Measurements from ENCODE around the gene METTL2B. TPM values are rescaled to one million over a fixed set of nuclear protein-coding genes. Genes with fewer than 3 reads are reported as not detected.

METTL2B gene
- total RNA-seq: 15.3 and 18.5 TPM in 2 replicates

GRCh38 chr7:128476402-128477335 is at the start of gene METTL2B:
Gene METTL2B (plus strand): TSS chr7:128476748. CDS start chr7:128476766, 18 bp downstream.
- DNase-seq (ENCODE audit: low read depth in 2 of 2): peak; percentile 92 to 95

GRCh38 chr7:128427289-128427891 is 49.2 kb upstream of the METTL2B start:
- DNase-seq (ENCODE audit: low read depth in 2 of 2): peak; percentile 60 to 73

DNA sequence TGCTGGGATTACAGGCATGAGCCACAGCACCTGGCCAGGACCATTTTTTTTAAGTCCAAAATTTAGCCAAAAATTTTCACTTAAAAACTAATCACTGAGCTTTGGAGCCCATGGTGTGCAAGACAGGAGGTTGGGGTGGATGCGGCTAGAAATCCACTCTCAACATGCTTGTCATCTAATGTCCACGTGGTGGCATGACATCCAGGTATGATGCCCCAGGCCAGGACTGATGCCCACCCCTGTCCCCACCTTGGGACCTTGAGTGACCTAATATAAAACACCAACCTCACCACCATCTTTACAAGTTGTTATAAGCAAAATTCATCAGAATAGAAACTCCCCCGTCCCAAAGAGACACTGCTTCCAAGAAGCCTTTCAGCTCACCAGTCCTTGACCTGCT is 46.3 kb upstream of the METTL2B start:
- no peak for DNase-seq (ENCODE audit: low read depth in 2 of 2)

- peak in 1 of 2 donors; percentile 31 for DNase-seq (ENCODE audit: low read depth in 2 of 2)
These were observed 45.3 kb upstream of the METTL2B start for GRCh38 chr7:128431221-128431620.

GRCh38 chr7:128431754-128432153 is 44.8 kb upstream of the METTL2B start:
- DNase-seq (ENCODE audit: low read depth in 2 of 2): no peak

GRCh38 chr7:128434413-128435326 is 41.9 kb upstream of the METTL2B start:
- no peak for DNase-seq (ENCODE audit: low read depth in 2 of 2)

DNA sequence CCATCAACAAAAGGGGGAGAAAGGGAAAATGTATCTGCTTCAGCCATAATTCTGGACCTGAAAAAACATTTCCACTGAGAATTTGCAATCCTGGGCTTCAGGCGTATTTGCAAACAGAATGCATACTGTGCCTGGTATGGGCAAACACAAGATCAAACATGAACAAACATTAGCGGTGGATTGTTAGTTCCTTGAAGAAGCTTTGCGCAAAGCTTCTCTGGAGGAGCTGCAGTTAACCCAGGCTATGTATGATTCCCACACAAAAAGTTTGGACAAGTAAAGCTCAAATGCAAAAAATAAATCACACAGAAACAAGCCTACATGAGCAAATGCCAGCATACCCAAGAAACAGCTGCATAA is 41.2 kb upstream of the METTL2B start:
- DNase-seq (ENCODE audit: low read depth in 2 of 2): no peak

DNA sequence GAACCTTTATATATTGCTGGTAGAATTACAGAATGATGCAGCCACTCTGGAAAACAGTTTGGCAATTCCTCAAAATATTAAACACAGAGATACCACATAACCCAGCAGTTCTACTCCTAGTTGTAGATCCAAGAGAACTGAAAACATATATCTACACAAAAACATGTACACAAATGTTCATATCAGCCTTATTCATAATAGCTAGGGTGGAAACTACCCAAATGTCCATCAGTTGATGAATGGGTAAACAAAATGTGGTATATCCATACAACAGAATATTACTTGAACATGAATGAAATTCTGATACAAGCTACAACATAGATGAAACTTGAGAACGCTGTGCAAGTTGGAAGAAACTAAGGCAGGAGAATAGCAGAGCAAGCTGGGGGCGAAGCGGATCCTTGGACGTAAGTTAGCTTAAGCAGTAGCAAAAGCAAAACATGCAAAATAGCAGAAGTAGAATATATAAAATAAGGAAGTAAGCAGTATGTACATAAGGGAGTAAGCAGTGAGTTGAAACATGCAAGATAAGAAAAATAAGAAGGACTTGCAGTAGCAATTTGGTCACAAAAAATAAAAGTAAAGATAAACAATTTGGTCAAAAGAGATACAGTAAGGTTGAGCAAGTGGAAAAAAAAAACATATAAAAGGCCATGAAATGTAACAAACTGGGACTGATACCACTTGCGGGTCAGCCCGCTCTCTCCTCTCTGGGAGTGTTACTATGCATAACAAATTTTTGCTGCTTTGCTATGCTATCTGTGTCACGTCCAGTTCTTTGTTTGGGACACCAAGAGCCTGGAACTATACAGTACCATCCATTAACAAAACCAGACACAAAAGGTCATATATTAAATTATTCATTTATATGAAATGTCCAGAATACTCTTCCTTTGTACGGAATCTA is 38.9 kb upstream of the METTL2B start:
- DNase-seq (ENCODE audit: low read depth in 2 of 2): no peak

- DNase-seq (ENCODE audit: low read depth in 2 of 2): no peak
These were observed 34.2 kb upstream of the METTL2B start for GRCh38 chr7:128442356-128442755.

DNA sequence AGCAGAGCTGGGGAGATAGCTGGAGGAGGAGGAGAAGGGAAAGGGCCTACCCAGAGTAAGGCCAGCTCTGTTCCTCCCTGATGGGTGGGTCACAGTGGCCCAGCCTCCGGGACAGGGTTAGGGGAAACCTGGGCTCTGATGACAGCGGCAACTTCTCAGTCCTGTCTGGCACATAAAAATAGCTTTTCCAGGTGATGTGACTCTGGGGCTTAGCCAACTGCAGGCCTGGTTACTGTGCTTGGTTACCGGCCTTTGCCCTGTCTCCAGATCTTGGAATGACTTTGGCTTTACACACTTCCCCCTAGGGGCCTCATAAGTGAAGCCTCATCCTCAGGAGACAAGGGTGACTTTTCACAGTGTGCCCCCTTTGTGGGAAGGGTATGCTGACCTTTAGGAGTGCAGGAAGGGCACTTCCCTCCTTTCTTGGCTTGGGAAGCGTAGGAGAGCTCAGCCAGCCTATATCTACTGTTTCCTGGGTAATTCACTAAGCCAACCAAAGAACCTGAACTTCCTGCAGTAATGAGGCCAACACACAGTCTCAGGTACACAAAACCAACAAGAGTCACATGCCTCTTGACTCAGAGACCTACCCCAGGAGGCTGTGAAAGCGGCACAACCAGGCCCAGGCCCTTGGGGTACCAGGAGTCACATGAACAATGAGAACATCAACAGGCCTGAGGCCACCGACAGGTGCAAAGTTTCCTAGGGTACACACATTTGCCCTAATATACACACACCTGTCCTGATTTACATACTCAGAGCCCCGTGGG is 32.5 kb upstream of the METTL2B start:
- no peak for DNase-seq (ENCODE audit: low read depth in 2 of 2)

GRCh38 chr7:128446306-128446705 is 30.2 kb upstream of the METTL2B start:
- DNase-seq (ENCODE audit: low read depth in 2 of 2): no peak

GRCh38 chr7:128447941-128448564 is 28.5 kb upstream of the METTL2B start:
- no peak for DNase-seq (ENCODE audit: low read depth in 2 of 2)

DNA sequence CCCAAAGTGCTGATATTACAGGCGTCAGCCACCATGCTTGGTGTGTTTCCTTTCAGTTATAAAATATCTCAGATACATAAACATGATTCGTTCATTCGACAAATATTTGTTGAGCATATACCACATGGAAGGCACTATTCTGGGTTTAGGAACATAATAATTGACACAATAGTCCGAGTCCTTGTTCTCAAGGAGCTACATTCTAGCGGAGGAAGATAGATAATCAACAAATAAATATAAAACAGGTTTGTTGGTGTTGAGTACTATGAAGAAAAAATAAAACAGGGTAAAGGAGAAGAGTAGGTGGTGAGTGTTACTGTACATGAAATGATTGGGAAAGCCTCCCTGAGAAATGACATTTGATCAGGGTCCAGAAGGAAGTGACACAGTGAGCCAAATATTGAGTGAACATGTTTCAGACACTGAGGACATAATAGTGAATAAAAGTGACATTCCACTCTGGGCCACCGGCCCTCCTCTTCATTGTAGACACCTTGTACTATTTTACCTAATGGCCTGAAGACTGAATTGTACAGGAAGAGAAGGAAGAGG is 27.7 kb upstream of the METTL2B start:
- DNase-seq (ENCODE audit: low read depth in 2 of 2): no peak

- DNase-seq (ENCODE audit: low read depth in 2 of 2): no peak
These were observed 26.1 kb upstream of the METTL2B start for GRCh38 chr7:128450409-128450808.

- DNase-seq (ENCODE audit: low read depth in 2 of 2): no peak
These were observed 25.6 kb upstream of the METTL2B start for GRCh38 chr7:128450913-128451312.

DNA sequence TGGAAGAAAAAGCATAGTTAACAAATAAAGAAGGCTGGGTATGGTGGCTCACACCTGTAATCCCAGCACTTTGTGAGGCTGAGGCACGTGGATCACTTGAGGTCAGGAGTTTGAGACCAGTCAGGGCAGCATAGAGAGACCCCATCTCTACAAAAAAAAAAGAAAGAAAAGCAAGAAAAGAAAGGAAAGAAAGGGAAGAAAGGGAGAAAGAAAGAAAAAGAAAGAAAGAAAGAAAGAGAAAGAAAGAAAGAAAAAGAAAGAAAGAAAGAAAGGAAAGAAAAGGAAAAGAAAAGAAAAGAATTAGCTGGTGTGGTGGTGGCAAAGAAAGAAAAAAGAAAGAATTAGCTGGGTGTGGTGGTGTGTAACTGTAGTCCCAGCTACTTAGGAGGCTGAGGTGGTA is 24.0 kb upstream of the METTL2B start:
- DNase-seq (ENCODE audit: low read depth in 2 of 2): no peak

DNA sequence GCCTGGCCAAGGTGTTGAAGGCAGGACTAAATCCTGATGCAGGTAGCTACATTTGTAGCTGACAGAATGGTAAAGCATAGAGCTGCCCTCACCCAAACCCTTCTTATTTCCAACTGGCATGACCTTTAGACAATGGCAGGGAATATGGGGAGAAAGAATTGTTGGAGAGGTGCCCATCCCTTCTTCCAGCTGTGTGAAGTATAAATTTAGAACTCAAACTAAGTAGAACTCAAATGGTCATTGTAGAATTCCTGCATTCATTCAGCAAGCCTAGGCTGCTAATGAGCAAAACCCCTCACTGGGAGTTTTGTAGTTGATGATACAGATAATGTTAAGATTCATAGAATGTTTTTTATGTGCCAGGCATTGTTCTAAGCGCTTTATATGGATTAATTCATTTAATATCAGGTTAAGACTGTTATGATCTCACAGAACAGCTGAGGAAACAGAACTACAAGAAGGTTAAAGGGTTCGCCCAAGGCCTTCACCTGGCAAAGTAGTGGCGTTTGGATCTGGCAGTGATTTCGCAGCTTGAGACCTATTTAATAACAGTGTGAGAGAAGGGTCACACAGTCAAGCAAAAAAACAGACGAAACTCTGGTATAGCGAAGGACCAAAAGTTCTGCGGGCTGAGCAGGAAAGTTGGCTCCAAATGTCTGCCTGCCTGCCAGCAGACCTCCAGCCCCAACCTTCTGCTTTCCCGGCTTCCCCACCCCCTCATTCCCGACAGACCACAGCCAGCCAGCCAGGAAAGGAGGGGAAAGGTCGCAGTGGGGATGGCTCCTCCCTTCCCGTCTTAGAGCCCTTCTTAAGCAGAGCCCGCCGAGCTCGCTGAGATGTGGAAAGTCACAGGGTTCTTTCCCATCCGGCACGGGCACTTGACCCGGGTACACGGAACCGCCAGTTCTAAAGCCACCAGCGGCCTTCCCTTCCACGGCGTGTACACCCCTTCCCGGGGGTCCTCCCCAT is 22.4 kb upstream of the METTL2B start:
- DNase-seq (ENCODE audit: low read depth in 2 of 2): peak; percentile 64 to 72
